Esophagus muscularis mucosa (tissue), 4 donors: ENCODE measurements around the gene PCBP3. TPM values are rescaled to one million over a fixed set of nuclear protein-coding genes. Genes with fewer than 3 reads are reported as not detected.

Experiments used
- DNase-seq: peaks from one replicate; pipeline ENCODE4 v3.0.0-alpha.2; 2017; ENCODE audit errors: extremely low spot score
- H3K27ac ChIP-seq, 4 donors: fragments of 200-600 bp; sonication (generic); replicated peaks in 1 of 4; 1 replicate in 3 of 4; 2 replicates in 1 of 4; pipeline ENCODE4 v1.5.1; 2016 to 2019; ENCODE audit warnings: mild to moderate bottlenecking in 1 of 4
- H3K27me3 ChIP-seq, 4 donors: fragments of 200-600 bp; sonication (generic); one replicate each; pipeline versions ENCODE4 v1.5.1 to v1.6.0; 2016 to 2019
- H3K36me3 ChIP-seq, 4 donors: fragments of 200-600 bp; sonication (generic); one replicate each; pipeline ENCODE4 v1.5.1; 2016 to 2019
- H3K4me1 ChIP-seq, 4 donors: fragments of 200-600 bp; sonication (generic); one replicate each; pipeline ENCODE4 v1.5.1; 2016 to 2019
- H3K4me3 ChIP-seq, 4 donors: fragments of 200-600 bp; sonication (generic); 1 replicate in 2 of 4; 2 replicates in 2 of 4; pipeline ENCODE4 v1.5.1; 2016 to 2019; ENCODE audit warnings: mild to moderate bottlenecking in 4 of 4, moderate library complexity in 1 of 4
- H3K9me3 ChIP-seq, 4 donors: fragments of 200-600 bp; sonication (generic); 1 replicate in 3 of 4; 2 replicates in 1 of 4; pipeline ENCODE4 v1.5.1; 2016 to 2019
- CTCF ChIP-seq, 3 experiments: fragments of 200-600 bp in 2 of 3; fragments of 450-650 bp in 1 of 3; sonication (generic) in 2 of 3; IDR thresholded peaks; one replicate each; pipeline ENCODE4 v1.5.1; 2017 to 2019; ENCODE audit warnings: antibody characterized with exemption in 3 of 3, mild to moderate bottlenecking in 2 of 3, moderate library complexity in 1 of 3
- EP300 ChIP-seq: sonication (generic); formaldehyde crosslinking; IDR thresholded peaks from one replicate; pipeline ENCODE4 v1.6.1; 2017; ENCODE audit warnings: antibody characterized with exemption
- POLR2A ChIP-seq: fragments of 450-650 bp; IDR thresholded peaks from one replicate; pipeline ENCODE4 v1.6.1; 2017; ENCODE audit warnings: antibody characterized with exemption, moderate library complexity, mild to moderate bottlenecking, low read depth
- POLR2AphosphoS5 ChIP-seq, 2 donors: sonication (generic); formaldehyde crosslinking; IDR thresholded peaks; one replicate each; pipeline ENCODE4 v1.6.1; 2017; ENCODE audit warnings: antibody characterized with exemption in 2 of 2
- WGBS: methylation state at CpG from one replicate; pipeline ENCODE4 v1.1.5; 2018; 5-methylcytosine and 5-hydroxymethylcytosine counted together
- intact Hi-C: fragments of 100-400 bp; cut with DNase I; formaldehyde crosslinking; loops from one replicate; pipeline ENCODE4 v1.15.1; 2023
- total RNA-seq, 4 donors: library from RNA; depleted of rRNA; stranded (reverse); fragments of >200 nt; gene quantifications; one replicate each; pipeline versions ENCODE4 v1.1.0 to v1.2.1, GENCODE V29; 2016

Gene PCBP3
- total RNA-seq, 4 donors from 2014 or later, result 7.5 to 9.2 (median 8.1) TPM

GRCh38 chr21:45870851-45871615 is 227.5 kb downstream of the PCBP3 start:
- no peak for DNase-seq
- Histone ChIP-seq H3K27me3 (peaks cover 0 to 21% (median 0%) of the 10 kb centered on the region in 4 donors), H3K4me3 (no peak overlapping the region), H3K9me3 (no peaks in the 10 kb centered on the region), H3K4me1 (peaks cover 0 to 12% (median 7%) of the 10 kb centered on the region in 4 donors), H3K36me3 (no peaks in the 10 kb centered on the region), H3K27ac (no peak overlapping the region)
- intact Hi-C loops, result no loop called here
- WGBS, result 100% methylated on average over 1 of the region's 17 CpGs
- TF ChIP-seq EP300, result no peak
- no peak for TF ChIP-seq POLR2AphosphoS5 (IDR thresholded peaks at IDR 0.05)
- no peak for TF ChIP-seq CTCF (IDR thresholded peaks at IDR 0.05)
- TF ChIP-seq POLR2A, result no peak

GRCh38 chr21:45871616-45872236 is 228.2 kb downstream of the PCBP3 start:
- intact Hi-C loops, result no loop called here
- WGBS, result 98% methylated on average over 14 of the region's 22 CpGs
- DNase-seq, result no peak
- no peak overlapping the region for H3K4me3 ChIP-seq
- no peaks in the 10 kb centered on the region for H3K9me3 ChIP-seq
- TF ChIP-seq POLR2AphosphoS5 (IDR thresholded peaks at IDR 0.05) (no peak), POLR2A (no peak), EP300 (no peak), CTCF (IDR thresholded peaks at IDR 0.05) (no peak)
- no peaks in the 10 kb centered on the region for H3K36me3 ChIP-seq
- peaks cover 0 to 28% (median 0%) of the 10 kb centered on the region in 4 donors for H3K27me3 ChIP-seq
- H3K4me1 ChIP-seq, result peaks cover 0 to 12% (median 7%) of the 10 kb centered on the region in 4 donors
- no peak overlapping the region for H3K27ac ChIP-seq

DNA sequence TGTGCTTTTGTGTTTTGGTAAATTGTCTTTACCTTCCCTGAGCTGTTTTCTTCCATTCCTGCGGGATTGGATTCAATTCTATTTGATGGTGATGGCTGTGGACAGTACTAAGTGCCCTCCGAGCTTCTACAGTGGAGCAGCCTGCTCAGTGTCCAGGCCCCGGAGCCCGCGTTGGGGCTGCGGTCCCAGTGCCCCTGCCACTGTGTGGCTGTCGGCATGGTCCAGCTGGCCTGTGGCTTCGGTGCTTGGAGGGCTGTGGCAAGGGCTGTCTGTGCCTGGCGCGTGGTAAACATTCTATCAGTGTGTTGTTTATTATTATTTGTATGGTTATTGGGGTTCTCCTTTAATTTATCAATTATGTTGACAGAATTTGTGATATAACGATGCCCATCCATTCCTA is 228.9 kb downstream of the PCBP3 start:
- H3K4me3 ChIP-seq, result no peak overlapping the region
- no peak overlapping the region for H3K27ac ChIP-seq
- TF ChIP-seq POLR2AphosphoS5 (IDR thresholded peaks at IDR 0.05) (no peak), CTCF (IDR thresholded peaks at IDR 0.05) (no peak), POLR2A (no peak), EP300 (no peak)
- H3K9me3 ChIP-seq, result no peaks in the 10 kb centered on the region
- intact Hi-C loops, result no loop called here
- H3K4me1 ChIP-seq, result peaks cover 0 to 12% (median 7%) of the 10 kb centered on the region in 4 donors
- H3K36me3 ChIP-seq, result no peaks in the 10 kb centered on the region
- peaks cover 0 to 34% (median 0%) of the 10 kb centered on the region in 4 donors for H3K27me3 ChIP-seq
- 91% methylated on average over 11 of the region's 11 CpGs for WGBS
- no peak for DNase-seq

DNA sequence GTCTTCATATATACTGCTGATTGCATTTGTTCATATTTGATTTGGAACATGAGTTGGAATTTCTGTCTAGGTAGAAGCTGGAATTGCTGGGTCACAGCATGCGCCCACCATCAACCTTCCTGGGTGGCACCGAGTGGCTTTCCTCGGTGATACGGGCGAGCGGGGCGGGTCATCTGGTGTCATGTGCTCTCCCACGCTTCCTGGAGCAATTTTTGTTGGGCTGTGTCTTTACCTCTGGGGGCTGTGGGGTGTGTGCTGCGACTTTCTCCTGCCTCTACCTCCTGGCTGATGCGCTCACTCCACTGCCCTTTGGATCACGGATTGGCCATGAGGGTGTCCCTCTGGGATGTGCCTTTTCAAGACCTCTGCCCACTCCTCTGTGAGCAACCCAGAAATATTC is 229.4 kb downstream of the PCBP3 start:
- Histone ChIP-seq H3K9me3 (no peaks in the 10 kb centered on the region), H3K4me1 (peaks cover 0 to 12% (median 7%) of the 10 kb centered on the region in 4 donors), H3K4me3 (no peak overlapping the region), H3K27ac (no peak overlapping the region), H3K36me3 (no peaks in the 10 kb centered on the region), H3K27me3 (peaks cover 0 to 38% (median 0%) of the 10 kb centered on the region in 4 donors)
- no peak for TF ChIP-seq POLR2A
- no peak for TF ChIP-seq POLR2AphosphoS5 (IDR thresholded peaks at IDR 0.05)
- TF ChIP-seq CTCF (IDR thresholded peaks at IDR 0.05), result no peak
- no peak for TF ChIP-seq EP300
- no peak for DNase-seq
- intact Hi-C loops, result no loop called here
- 83% methylated on average over 11 of the region's 11 CpGs for WGBS
